HEK293T (cell line): ENCODE results near the gene PSKH1.

Experiments
- ARNT ChIP-seq: fragments of 450-650 bp; IDR thresholded peaks from 2 replicates; pipeline ENCODE4 v1.6.1; 2017; ENCODE audit warnings: mild to moderate bottlenecking
- BHLHE40 ChIP-seq: fragments of 450-650 bp; IDR thresholded peaks from 2 replicates; pipeline ENCODE4 v1.6.1; 2016; ENCODE audit warnings: mild to moderate bottlenecking, moderate library complexity, borderline replicate concordance
- ELF4 ChIP-seq: fragments of 450-650 bp; IDR thresholded peaks from 2 replicates; pipeline ENCODE4 v1.6.1; 2017; ENCODE audit warnings: antibody characterized with exemption
- FOXK2 ChIP-seq: fragments of 450-650 bp; IDR thresholded peaks from 2 replicates; pipeline ENCODE4 v1.6.1; 2016; ENCODE audit warnings: mild to moderate bottlenecking
- FOXM1 ChIP-seq: fragments of 450-650 bp; IDR thresholded peaks from 2 replicates; pipeline ENCODE4 v1.6.1; 2017; ENCODE audit warnings: mild to moderate bottlenecking, borderline replicate concordance
- LEF1 ChIP-seq: fragments of 450-650 bp; IDR thresholded peaks from 2 replicates; pipeline ENCODE4 v1.6.1; 2017; ENCODE audit warnings: mild to moderate bottlenecking, borderline replicate concordance
- PKNOX1 ChIP-seq: fragments of 450-650 bp; IDR thresholded peaks from 2 replicates; pipeline ENCODE4 v1.6.1; 2016
- SP1 ChIP-seq: fragments of 450-650 bp; IDR thresholded peaks from 2 replicates; pipeline ENCODE4 v1.6.1; 2017
- TARDBP ChIP-seq: fragments of 450-650 bp; IDR thresholded peaks from 2 replicates; pipeline ENCODE4 v1.6.1; 2016
- ZNF384 ChIP-seq: fragments of 450-650 bp; IDR thresholded peaks from 2 replicates; pipeline ENCODE4 v1.6.1; 2016

- TF ChIP-seq BHLHE40 = no peak
- no peak for TF ChIP-seq SP1
- TF ChIP-seq LEF1 = no peak
- no peak for TF ChIP-seq FOXK2
- TF ChIP-seq ARNT = no peak
- TF ChIP-seq ELF4 = no peak
- TF ChIP-seq TARDBP = no peak
- TF ChIP-seq PKNOX1 = no peak
- TF ChIP-seq FOXM1 = no peak
- no peak for TF ChIP-seq ZNF384
Measured at GRCh38 chr16:67936124-67936879, 43.2 kb downstream of the PSKH1 start, which contains the start of gene PSMB10.
